ENCODE measurements around the gene PLCB3.

GRCh38 chr11:64219354-64219684 lies 32.0 kb upstream of the PLCB3 start:
- TF ChIP-seq CTCF (IDR thresholded peaks at IDR 0.05 in 2 of 3, conservative IDR thresholded peaks at IDR 0.05 in 1 of 3; ENCODE audit: control insufficient read depth in 2 of 3, extremely low read depth in 1 of 3, insufficient read depth in 1 of 3, low read depth in 3 of 3, low read length in 3 of 3) (no peak), HDAC2 (IDR thresholded peaks at IDR 0.05) (no peak)
